Parathyroid adenoma (tissue), 2 donors: ENCODE measurements around the gene USP7.

Source experiments
- H2AFZ ChIP-seq: fragments of 300-600 bp; sonication (generic); one replicate; pipeline ENCODE4 v1.7.0; 2017; ENCODE audit warnings: antibody characterized with exemption, mild to moderate bottlenecking
- H3K27ac ChIP-seq: fragments of 300-600 bp; sonication (generic); one replicate; pipeline ENCODE4 v1.7.0; 2017
- H3K27me3 ChIP-seq: fragments of 300-600 bp; sonication (generic); one replicate; pipeline ENCODE4 v1.7.0; 2017; ENCODE audit warnings: low read length; ENCODE audit not compliant: control insufficient read depth, insufficient read depth
- H3K36me3 ChIP-seq: fragments of 300-600 bp; sonication (generic); one replicate; pipeline ENCODE4 v1.7.0; 2017; ENCODE audit warnings: low read length; ENCODE audit not compliant: control insufficient read depth, insufficient read depth
- H3K4me1 ChIP-seq: fragments of 300-600 bp; sonication (generic); one replicate; pipeline ENCODE4 v1.7.0; 2017; ENCODE audit warnings: control low read depth
- H3K4me2 ChIP-seq: fragments of 300-600 bp; sonication (generic); one replicate; pipeline ENCODE4 v1.7.0; 2017; ENCODE audit warnings: low read length
- H3K4me3 ChIP-seq: fragments of 300-600 bp; sonication (generic); one replicate; pipeline ENCODE4 v1.7.0; 2017; ENCODE audit warnings: low read depth, low read length
- H3K79me2 ChIP-seq: fragments of 300-600 bp; sonication (generic); one replicate; pipeline ENCODE4 v1.7.0; 2017; ENCODE audit warnings: control low read depth
- H3K9ac ChIP-seq: fragments of 300-600 bp; sonication (generic); one replicate; pipeline ENCODE4 v1.7.0; 2017; ENCODE audit warnings: mild to moderate bottlenecking
- H3K9me3 ChIP-seq: fragments of 300-600 bp; sonication (generic); one replicate; pipeline ENCODE4 v1.7.0; 2017; ENCODE audit warnings: low read length; ENCODE audit not compliant: control insufficient read depth
- CTCF ChIP-seq: fragments of 300-600 bp; sonication (generic); IDR thresholded peaks from one replicate; pipeline ENCODE4 v1.7.0; 2017; ENCODE audit warnings: antibody characterized with exemption, mild to moderate bottlenecking
- donor health status: primary hyperparathyroidism.

Gene USP7

DNA sequence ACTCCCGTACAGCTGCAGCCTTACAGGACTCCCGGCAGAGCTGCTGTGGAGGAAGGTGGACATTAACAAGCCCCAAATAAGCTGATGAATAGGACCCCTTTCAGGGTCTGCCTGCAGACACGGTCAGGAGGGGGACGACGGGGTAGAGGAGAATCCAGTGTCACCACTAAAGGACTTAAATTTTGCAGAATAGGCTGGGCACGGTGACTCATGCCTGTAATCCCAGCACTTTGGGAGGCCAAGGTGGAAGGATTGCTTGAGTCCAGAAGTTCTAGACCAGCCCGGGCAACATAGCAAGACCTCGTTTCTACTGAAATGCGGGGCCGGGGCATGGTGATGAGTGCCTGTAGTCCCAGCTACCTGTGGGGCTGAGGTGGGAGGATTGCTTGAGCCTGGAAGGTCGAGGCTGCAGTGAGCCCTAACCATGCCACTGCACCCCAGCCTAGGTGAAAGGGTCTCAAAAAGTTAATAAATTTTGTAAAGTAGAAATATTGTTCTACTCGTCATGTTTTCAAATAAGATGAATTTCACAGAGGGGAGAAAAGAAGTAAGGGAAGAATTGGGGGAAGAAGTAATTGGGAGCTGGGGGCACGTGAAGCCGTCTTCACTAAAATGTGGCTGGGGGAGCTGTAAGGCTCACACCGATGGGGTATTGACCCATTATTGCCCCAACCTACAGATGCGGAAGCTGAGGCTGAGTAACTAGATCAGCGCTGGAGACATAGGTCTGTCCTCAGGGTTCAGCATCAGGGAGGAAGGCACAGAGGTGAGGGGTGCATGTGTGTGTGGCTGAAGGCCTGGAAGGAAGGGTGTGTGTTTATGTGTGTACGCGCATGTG lies 76.9 kb downstream of the USP7 start:
- no peak for TF ChIP-seq CTCF
- Histone ChIP-seq H3K9me3 (no peaks in the 10 kb centered on the region), H3K36me3 (no peaks in the 10 kb centered on the region), H3K27me3 (no peaks in the 10 kb centered on the region), H3K79me2 (no peaks in the 10 kb centered on the region), H3K4me3 (no peak overlapping the region), H3K27ac (no peak overlapping the region), H3K9ac (no peak overlapping the region), H3K4me1 (no peaks in the 10 kb centered on the region), H3K4me2 (no peak overlapping the region), H2AFZ (no peak overlapping the region)

DNA sequence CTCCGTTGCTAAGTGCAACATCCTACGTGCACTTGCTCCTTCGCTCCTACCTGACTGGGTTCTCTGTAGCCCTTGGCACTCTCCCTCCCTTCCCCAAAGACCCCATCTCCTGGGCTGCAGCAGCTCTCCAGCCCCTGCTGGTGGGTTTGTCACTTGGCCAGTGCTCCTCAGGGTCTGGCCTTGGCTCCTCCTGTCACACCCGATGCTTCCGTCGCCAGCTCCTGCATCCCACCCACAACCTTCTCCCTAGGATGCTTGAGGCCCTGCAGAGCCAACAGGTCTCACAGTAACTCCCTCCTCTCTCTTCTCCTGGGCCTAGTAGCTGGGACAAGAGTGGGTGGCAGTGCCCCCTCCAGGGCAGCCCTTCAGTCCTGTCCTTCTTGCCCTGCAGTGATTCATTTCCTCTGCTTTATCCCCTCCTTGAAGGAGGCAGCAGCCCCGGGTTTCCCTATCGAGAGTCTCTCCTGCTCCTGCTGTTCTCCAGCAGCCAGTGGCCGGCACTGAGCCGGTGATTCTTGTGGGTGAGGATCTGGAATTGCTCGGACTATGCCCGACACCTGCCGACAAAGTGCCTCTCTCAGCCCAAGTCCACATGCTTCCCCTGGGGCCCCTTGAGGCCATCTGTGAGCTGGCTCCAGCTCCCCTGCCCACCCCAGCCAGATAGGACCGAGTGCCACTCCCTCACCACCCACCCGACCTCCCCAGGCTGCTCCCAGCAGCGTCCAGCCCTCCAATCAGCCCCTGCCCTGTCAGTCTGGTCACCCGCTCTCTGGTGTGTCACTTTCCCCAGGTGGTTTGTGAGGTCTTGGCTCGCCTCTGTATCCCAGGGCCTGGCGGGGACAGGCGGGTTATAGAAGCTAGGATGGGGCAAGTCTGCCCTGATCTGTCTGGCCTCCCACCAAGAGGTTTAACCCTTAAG lies 77.8 kb downstream of the USP7 start:
- H2AFZ ChIP-seq: no peak overlapping the region
- no peaks in the 10 kb centered on the region for H3K27me3 ChIP-seq
- H3K79me2 ChIP-seq: no peaks in the 10 kb centered on the region
- H3K9ac ChIP-seq: no peak overlapping the region
- H3K27ac ChIP-seq: no peak overlapping the region
- H3K4me3 ChIP-seq: no peak overlapping the region
- no peaks in the 10 kb centered on the region for H3K9me3 ChIP-seq
- no peak overlapping the region for H3K4me2 ChIP-seq
- no peaks in the 10 kb centered on the region for H3K4me1 ChIP-seq
- TF ChIP-seq CTCF: no peak
- no peaks in the 10 kb centered on the region for H3K36me3 ChIP-seq

DNA sequence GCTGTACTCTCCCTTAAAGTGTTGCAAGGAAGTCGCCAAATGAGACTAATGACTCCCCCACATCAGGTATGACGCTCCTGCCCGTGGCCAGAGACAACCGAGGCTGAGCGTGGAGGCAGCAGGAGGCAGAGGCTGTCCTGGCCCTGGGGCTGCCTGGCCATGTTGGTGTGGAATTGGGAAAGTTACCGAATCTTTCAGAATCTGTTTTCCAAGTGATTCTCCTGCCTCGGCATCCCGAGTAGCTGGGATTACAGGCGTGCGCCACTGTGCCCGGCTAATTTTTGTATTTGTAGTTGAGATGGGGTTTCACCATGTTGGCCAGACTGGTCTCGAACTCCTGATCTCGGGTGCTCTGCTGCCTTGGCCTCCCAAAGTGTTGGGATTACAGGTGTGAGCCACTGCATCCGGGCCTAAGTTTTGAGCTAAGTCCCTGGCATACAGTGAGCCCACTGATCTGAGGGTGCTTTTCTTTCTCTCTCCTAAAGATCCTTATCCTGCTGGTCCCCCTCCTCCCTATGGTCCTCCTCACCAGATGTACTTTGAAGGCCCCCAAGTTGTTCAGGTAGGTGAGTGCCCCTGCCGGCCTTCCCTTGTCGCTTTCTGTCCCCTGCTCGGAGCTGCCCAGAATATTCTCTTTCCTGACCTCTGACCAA lies 80.9 kb downstream of the USP7 start:
- no peaks in the 10 kb centered on the region for H3K4me1 ChIP-seq
- no peaks in the 10 kb centered on the region for H3K36me3 ChIP-seq
- H2AFZ ChIP-seq: no peak overlapping the region
- H3K4me2 ChIP-seq: no peak overlapping the region
- no peak overlapping the region for H3K4me3 ChIP-seq
- no peaks in the 10 kb centered on the region for H3K79me2 ChIP-seq
- no peak for TF ChIP-seq CTCF
- no peak overlapping the region for H3K27ac ChIP-seq
- H3K9ac ChIP-seq: no peak overlapping the region
- H3K9me3 ChIP-seq: no peaks in the 10 kb centered on the region
- no peaks in the 10 kb centered on the region for H3K27me3 ChIP-seq

- no peaks in the 10 kb centered on the region for H3K4me1 ChIP-seq
- no peaks in the 10 kb centered on the region for H3K27me3 ChIP-seq
- no peak within 1 kb of the TSS for H3K9ac ChIP-seq
- H3K36me3 ChIP-seq: no peaks in the 10 kb centered on the region
- H3K4me2 ChIP-seq: no peak within 1 kb of the TSS
- no peak within 1 kb of the TSS for H3K4me3 ChIP-seq
- H2AFZ ChIP-seq: no peak within 1 kb of the TSS
- no peaks in the 10 kb centered on the region for H3K9me3 ChIP-seq
- no peaks in the 10 kb centered on the region for H3K79me2 ChIP-seq
- TF ChIP-seq CTCF: no peak
- no peak within 1 kb of the TSS for H3K27ac ChIP-seq
These were observed 81.6 kb downstream of the USP7 start, which contains the start of gene LITAFD for GRCh38 chr16:8882041-8882617. Gene LITAFD, plus strand, starts transcription at chr16:8882351. Its CDS starts 2,005 bp downstream, at chr16:8884356.
